Endothelial cell (in vitro differentiated cells): Measurements from ENCODE around the gene ACOX2. TPM values are rescaled to one million over a fixed set of nuclear protein-coding genes. Genes with fewer than 3 reads are reported as not detected.

Source experiments
- DNase-seq: peaks from one replicate; pipeline ENCODE4 v3.0.0; 2021; ENCODE audit warnings: low spot score
- H3K27ac Mint-ChIP-seq: one replicate; pipeline ENCODE4 v1.8.0; 2021; ENCODE audit warnings: mixed read lengths, inconsistent platforms; ENCODE audit not compliant: unreplicated experiment
- H3K27me3 Mint-ChIP-seq: one replicate; pipeline ENCODE4 v1.8.0; 2021; ENCODE audit warnings: mild to moderate bottlenecking, moderate library complexity, mixed read lengths, inconsistent platforms; ENCODE audit not compliant: unreplicated experiment
- H3K36me3 Mint-ChIP-seq: one replicate; pipeline ENCODE4 v1.8.0; 2021; ENCODE audit warnings: mild to moderate bottlenecking, low read depth, mixed read lengths, inconsistent platforms; ENCODE audit not compliant: unreplicated experiment
- H3K4me1 Mint-ChIP-seq: one replicate; pipeline ENCODE4 v1.8.0; 2021; ENCODE audit warnings: mild to moderate bottlenecking, mixed read lengths, inconsistent platforms; ENCODE audit not compliant: unreplicated experiment
- H3K4me3 Mint-ChIP-seq: one replicate; pipeline ENCODE4 v1.8.0; 2021; ENCODE audit warnings: mild to moderate bottlenecking, mixed read lengths, inconsistent platforms; ENCODE audit not compliant: unreplicated experiment
- H3K9me3 Mint-ChIP-seq: one replicate; pipeline ENCODE4 v1.8.0; 2021; ENCODE audit warnings: mixed read lengths, inconsistent platforms; ENCODE audit not compliant: unreplicated experiment
- CTCF ChIP-seq: fragments of 200-600 bp; sonication (generic); IDR thresholded peaks from one replicate; pipeline ENCODE4 v1.5.0; 2021; ENCODE audit warnings: antibody characterized with exemption; ENCODE audit not compliant: unreplicated experiment
- total RNA-seq: library from RNA; stranded (reverse); fragmentation: NEBNext Ultra II Directional; extraction: Animal tissue kit (Norgen Biotek cat#: 25700); gene quantifications from one replicate; pipeline ENCODE4 v1.2.1, GENCODE V29; 2021; ENCODE audit not compliant: unreplicated experiment

ACOX2 gene
- total RNA-seq, 1 donor from 2014 or later: 1.1 TPM

GRCh38 chr3:58556761-58557221, 19.8 kb upstream of the ACOX2 start:
- no peaks in the 10 kb centered on the region for H3K9me3 Mint-ChIP-seq
- H3K4me3 Mint-ChIP-seq: no peak overlapping the region
- no peak for DNase-seq
- no peak for TF ChIP-seq CTCF
- no peaks in the 10 kb centered on the region for H3K36me3 Mint-ChIP-seq
- peaks cover 26% of the 10 kb centered on the region for H3K4me1 Mint-ChIP-seq
- H3K27me3 Mint-ChIP-seq: peaks cover 3% of the 10 kb centered on the region
- no peak overlapping the region for H3K27ac Mint-ChIP-seq

GRCh38 chr3:58556001-58556400, 19.0 kb upstream of the ACOX2 start:
- Mint-ChIP-seq H3K4me3 (no peak overlapping the region), H3K4me1 (peaks cover 26% of the 10 kb centered on the region), H3K9me3 (peaks cover 5% of the 10 kb centered on the region), H3K27ac (no peak overlapping the region), H3K27me3 (peaks cover 3% of the 10 kb centered on the region), H3K36me3 (peaks cover 4% of the 10 kb centered on the region)
- DNase-seq: no peak
- no peak for TF ChIP-seq CTCF

GRCh38 chr3:58555203-58555602, 18.2 kb upstream of the ACOX2 start:
- DNase-seq: no peak
- peaks cover 4% of the 10 kb centered on the region for H3K36me3 Mint-ChIP-seq
- no peak overlapping the region for H3K27ac Mint-ChIP-seq
- peaks cover 3% of the 10 kb centered on the region for H3K27me3 Mint-ChIP-seq
- H3K4me1 Mint-ChIP-seq: peaks cover 26% of the 10 kb centered on the region
- H3K4me3 Mint-ChIP-seq: no peak overlapping the region
- no peak for TF ChIP-seq CTCF
- peaks cover 5% of the 10 kb centered on the region for H3K9me3 Mint-ChIP-seq

- no peak for TF ChIP-seq CTCF
- DNase-seq: no peak
- H3K27ac Mint-ChIP-seq: no peak overlapping the region
Observed at GRCh38 chr3:58553003-58553402, 16.0 kb upstream of the ACOX2 start.

GRCh38 chr3:58551636-58552180, 14.7 kb upstream of the ACOX2 start:
- peaks cover 3% of the 10 kb centered on the region for H3K27me3 Mint-ChIP-seq
- H3K4me3 Mint-ChIP-seq: peak overlapping the region; percentile 82
- DNase-seq: no peak
- peaks cover 5% of the 10 kb centered on the region for H3K9me3 Mint-ChIP-seq
- no peak for TF ChIP-seq CTCF
- H3K27ac Mint-ChIP-seq: no peak overlapping the region
- peaks cover 9% of the 10 kb centered on the region for H3K4me1 Mint-ChIP-seq
- H3K36me3 Mint-ChIP-seq: peaks cover 4% of the 10 kb centered on the region

More at GRCh38 chr3:58553003-58553402, 16.0 kb upstream of the ACOX2 start:
- Mint-ChIP-seq H3K9me3 (peaks cover 5% of the 10 kb centered on the region), H3K36me3 (peaks cover 4% of the 10 kb centered on the region), H3K27me3 (peaks cover 3% of the 10 kb centered on the region), H3K4me1 (peaks cover 22% of the 10 kb centered on the region), H3K4me3 (no peak overlapping the region)
